HG02852 (cell line): ENCODE results near the gene TJP2.
"Not testable (repeated sequence)": the region's sequence is repeated elsewhere in the genome, so short reads cannot be mapped to it uniquely, and the experiment has no call there.

ENCODE experiments used
- ATAC-seq: cut with Tn5 transposase; IDR thresholded peaks from one replicate; pipeline ENCODE4 v1.9.1; 2021; ENCODE audit warnings: mild to moderate bottlenecking, moderate library complexity; ENCODE audit not compliant: unreplicated experiment

Gene TJP2

DNA sequence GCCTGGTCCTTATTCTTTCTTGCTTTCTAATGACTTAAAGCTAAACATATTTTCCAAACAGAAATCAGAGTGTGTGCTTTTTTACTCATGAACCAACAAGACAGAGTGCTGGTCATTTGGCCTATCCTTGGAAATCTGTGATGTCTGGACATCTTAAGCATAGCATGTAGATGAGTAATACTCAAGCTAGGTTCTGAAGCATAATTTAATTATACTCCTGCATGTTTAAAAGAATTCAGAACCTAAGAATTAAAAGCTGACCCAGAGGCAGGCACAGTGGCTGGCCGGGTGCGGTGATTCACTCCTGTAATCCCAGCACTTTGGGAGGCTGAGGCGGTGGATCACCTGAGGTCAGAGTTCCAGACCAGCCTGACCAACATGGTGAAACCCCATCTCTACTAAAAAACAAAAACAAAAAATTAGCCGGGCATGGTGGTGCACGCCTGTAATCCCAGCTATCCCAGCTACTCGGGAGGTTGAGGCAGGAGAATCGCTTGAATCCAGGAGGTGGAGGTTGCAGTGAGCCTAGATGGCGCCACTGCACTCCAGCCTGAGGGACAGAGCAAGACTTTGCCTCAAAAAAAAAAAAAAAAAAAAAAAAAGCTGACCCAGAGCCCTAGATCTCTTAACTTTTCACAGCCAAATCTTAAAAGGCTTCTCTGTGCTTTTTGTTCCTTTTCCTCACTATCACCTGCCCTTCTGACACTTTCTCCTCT, 16.2 kb upstream of the TJP2 start:
- no peak for ATAC-seq

- no peak for ATAC-seq
Measured at GRCh38 chr9:69158471-69158870, 15.6 kb upstream of the TJP2 start.

DNA sequence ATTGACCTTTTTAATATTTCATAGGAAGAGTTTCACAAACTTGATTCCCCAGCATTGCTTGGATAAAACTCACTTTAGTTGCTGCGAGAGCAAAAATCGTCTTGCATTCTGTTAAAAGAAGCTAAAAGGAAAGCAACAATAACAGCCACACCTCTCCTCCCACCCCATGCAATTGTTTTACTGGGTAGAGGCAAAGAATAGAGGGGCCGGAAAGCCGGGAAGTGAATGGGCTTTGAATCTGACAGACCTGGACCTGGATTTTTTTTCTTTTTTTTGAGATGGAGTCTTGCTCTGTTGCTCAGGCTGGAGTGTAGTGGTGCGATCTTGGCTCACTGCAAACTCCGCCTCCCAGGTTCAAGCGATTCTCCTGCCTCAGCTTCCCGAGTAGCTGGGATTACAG, 9.5 kb upstream of the TJP2 start:
- not testable (repeated sequence) for ATAC-seq

DNA sequence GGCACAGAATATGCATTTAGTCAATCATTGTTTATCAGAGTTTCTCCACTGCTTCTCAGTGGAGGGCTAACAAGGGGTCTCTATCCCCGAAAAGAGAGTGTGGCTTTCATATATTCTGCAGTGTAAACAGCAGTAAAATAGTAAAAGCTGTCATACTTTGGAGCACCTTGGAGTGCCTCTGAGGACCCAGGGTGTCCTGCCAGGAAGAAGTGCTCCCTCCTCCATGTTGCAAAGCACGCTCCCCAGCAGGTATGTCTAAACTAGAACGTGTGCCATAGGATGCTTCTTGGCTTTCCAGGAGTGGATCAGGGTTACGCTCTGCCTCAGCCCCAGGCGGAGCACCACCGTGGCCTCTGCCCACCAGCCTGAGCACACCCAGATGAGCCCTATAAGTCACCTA, 8.5 kb upstream of the TJP2 start:
- no peak for ATAC-seq

DNA sequence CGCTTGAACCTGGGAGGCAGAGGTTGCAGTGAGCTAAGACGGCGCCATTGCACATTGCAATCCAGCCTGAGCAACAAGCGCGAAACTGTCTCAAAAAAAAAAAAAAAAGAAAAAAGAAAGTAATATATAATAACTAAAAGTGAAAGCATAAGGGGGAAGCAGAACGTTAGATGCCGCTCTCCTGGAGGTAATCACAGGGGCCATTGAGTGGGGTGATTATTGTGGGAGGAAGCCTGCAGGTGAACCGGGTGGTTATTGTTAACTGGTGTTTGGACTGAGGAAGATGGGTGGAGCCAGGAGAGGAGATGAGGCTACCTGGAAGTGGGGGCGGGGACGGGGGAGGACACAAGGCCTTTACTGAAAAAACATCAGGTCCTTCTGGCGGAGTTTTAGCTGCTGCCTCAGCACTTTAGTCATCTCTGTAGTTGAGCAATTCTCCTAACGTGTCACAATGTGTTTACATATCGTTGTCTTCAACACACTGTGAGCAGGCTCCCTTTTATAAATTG, 5.3 kb upstream of the TJP2 start:
- peak; percentile 62 for ATAC-seq

- ATAC-seq, result no peak
Measured at GRCh38 chr9:69170231-69170630, 3.8 kb upstream of the TJP2 start.

GRCh38 chr9:69171049-69171448, 3.0 kb upstream of the TJP2 start:
- no peak for ATAC-seq

- ATAC-seq, result no peak
Measured at GRCh38 chr9:69171517-69171916, 2.6 kb upstream of the TJP2 start.

GRCh38 chr9:69172895-69173294, 1.2 kb upstream of the TJP2 start:
- no peak for ATAC-seq

DNA sequence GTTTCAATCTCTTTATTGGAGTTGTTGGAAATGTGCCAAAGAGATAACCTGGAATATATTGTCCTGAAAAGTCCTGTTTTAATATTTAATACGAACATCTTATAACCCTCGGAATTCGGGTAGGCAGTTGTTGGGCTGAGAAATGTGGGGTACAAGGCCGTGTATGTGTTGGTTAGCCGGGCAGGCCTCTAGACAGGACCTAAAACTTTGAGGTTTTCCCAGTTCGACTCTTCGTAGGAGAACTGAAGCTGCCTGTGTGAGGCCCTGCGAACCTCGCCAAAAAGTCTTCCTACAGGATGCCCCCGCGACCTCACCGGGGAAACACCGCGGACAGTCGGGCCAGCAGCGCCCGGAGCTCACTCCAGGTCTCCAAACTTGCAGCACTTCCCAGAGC, 583 bp upstream of the TJP2 start:
- no peak for ATAC-seq

- peak; percentile 59 for ATAC-seq
Measured at GRCh38 chr9:69174616-69175463, 763 bp downstream of the TJP2 start.

DNA sequence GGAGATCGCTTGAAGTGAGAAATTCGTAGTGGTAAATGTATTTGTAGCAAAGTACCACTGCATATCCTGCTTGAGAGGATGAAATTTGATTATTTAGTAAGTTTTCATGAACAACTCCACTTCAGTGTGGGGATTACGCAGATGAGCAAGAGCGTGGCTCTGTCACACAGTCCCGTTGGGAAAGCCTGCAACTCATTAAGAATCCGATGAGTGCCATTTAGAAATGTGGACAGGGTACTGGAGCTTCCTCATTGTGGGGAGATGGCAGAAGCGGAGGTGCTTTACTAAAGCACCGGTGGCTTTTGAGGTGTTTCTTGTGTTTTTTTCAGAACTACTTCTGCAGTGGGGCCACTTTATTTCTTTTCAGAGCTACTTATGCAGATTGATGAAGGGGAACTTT, 1.4 kb downstream of the TJP2 start:
- ATAC-seq, result peak; percentile 14

GRCh38 chr9:69176471-69177171, 2.5 kb downstream of the TJP2 start:
- ATAC-seq, result no peak

GRCh38 chr9:69178583-69179011, 4.5 kb downstream of the TJP2 start:
- no peak for ATAC-seq

- ATAC-seq, result no peak
Measured at GRCh38 chr9:69179037-69179436, 5.0 kb downstream of the TJP2 start.

- ATAC-seq, result no peak
Measured at GRCh38 chr9:69180200-69180599, 6.1 kb downstream of the TJP2 start.

DNA sequence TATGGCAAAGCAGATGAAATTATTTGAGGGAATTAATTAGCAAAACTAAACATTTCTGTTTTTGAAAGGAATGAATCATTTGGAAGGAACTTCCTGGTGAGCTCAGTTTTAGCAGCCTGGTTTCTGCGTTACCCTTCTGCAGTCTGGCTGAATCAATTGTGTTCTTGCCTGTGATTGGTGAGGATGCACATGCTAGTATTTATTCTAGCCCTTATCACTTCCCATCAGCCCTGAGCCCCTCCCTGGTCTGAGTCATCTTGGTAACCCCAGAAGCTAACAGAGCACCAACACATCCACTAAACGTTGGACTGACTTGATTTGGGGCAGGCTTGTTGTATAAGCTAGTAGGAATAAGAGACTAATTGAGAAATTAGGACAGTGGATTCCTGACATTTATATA, 6.6 kb downstream of the TJP2 start:
- no peak for ATAC-seq

- no peak for ATAC-seq
Measured at GRCh38 chr9:69181908-69182353, 7.9 kb downstream of the TJP2 start.

GRCh38 chr9:69184266-69184665, 10.2 kb downstream of the TJP2 start:
- no peak for ATAC-seq

- ATAC-seq, result no peak
Measured at GRCh38 chr9:69186841-69187611, 12.9 kb downstream of the TJP2 start.

DNA sequence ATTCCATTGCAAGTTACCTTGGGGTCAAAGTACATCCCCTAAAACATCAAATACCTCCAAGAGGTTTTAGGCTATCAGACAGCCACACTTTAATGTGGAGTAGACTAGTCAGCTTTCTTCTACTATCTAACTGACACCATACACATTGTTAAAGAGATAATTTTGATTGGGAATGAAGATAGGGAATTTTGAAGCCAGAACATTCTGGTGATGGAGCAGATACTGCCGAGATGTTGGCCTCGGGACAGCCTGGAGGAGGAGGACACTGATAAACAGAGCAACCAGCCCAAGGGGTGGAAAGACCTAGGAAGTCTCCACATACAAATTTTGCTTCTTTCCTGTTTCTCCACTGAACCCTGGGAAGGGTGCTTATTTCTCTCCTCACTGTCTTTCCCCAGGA, 14.9 kb downstream of the TJP2 start:
- ATAC-seq, result no peak
